Left lung (tissue), 10 donors: ENCODE results near the gene NANOGP8. TPM values are rescaled to one million over a fixed set of nuclear protein-coding genes. Genes with fewer than 3 reads are reported as not detected.

Experiments
- ATAC-seq: fragments of 200-7000 bp; cut with Tn5 transposase; one replicate; pipeline ENCODE4 v1.9.1; 2020; ENCODE audit warnings: moderate library complexity
- DNase-seq, 4 donors: peaks; one replicate each; pipeline ENCODE4 v3.0.0-alpha.2; 2013 to 2020
- H3K27ac ChIP-seq, 2 donors: fragments of 200-600 bp; sonication (generic) in 1 of 2; one replicate each; pipeline versions ENCODE4 v1.5.0 to v1.8.0; 2020 to 2021
- H3K27me3 ChIP-seq, 2 donors: fragments of 200-600 bp; sonication (generic) in 1 of 2; one replicate each; pipeline versions ENCODE4 v1.5.0 to v1.8.0; 2020 to 2021
- H3K36me3 ChIP-seq, 2 donors: fragments of 200-600 bp; sonication (generic) in 1 of 2; one replicate each; pipeline versions ENCODE4 v1.5.0 to v1.8.0; 2020 to 2021
- H3K4me1 ChIP-seq, 2 donors: fragments of 200-600 bp; one replicate each; pipeline ENCODE4 v1.8.0; 2021
- H3K4me3 ChIP-seq, 2 donors: fragments of 200-600 bp; sonication (generic) in 1 of 2; one replicate each; pipeline versions ENCODE4 v1.5.0 to v1.8.0; 2020 to 2021; ENCODE audit warnings: mild to moderate bottlenecking in 1 of 2
- H3K9me3 ChIP-seq, 2 donors: fragments of 200-600 bp; sonication (generic) in 1 of 2; one replicate each; pipeline versions ENCODE4 v1.5.0 to v1.8.0; 2020 to 2021
- intact Hi-C, 2 donors: fragments of 100-400 bp; cut with DNase I; formaldehyde crosslinking; loops; one replicate each; pipeline versions ENCODE4 v1.11.2 to v1.14.2; 2022
- polyA plus RNA-seq, 6 donors: library from polyadenylated mRNA; unstranded; fragments of 120-200 nt; gene quantifications; one replicate each; pipeline ENCODE4 v1.2.1, GENCODE V29; 2013; ENCODE audit not compliant: insufficient read length in 6 of 6
- total RNA-seq, 2 donors: library from RNA; stranded (reverse); fragmentation: NEBNext Ultra II Directional; extraction: Animal tissue kit (Norgen Biotek cat#: 25700); gene quantifications; one replicate each; pipeline ENCODE4 v1.2.1, GENCODE V29; 2021
- TF ChIP-seq, protein P1 (sequence below), 2 donors: fragments of 200-600 bp; sonication (generic) in 1 of 2; IDR thresholded peaks; one replicate each; pipeline versions ENCODE4 v1.5.0 to v1.8.0; 2021; ENCODE audit warnings: antibody characterized with exemption in 2 of 2
- donor health status: DM: no; HTN: yes; CAD: no.
- donor health status: DM: no; HTN: no; CAD: no.

Gene NANOGP8
- total and polyA plus RNA-seq, 8 donors = 0.24 to 0.82 (median 0.47) TPM; not detected in 4

DNA sequence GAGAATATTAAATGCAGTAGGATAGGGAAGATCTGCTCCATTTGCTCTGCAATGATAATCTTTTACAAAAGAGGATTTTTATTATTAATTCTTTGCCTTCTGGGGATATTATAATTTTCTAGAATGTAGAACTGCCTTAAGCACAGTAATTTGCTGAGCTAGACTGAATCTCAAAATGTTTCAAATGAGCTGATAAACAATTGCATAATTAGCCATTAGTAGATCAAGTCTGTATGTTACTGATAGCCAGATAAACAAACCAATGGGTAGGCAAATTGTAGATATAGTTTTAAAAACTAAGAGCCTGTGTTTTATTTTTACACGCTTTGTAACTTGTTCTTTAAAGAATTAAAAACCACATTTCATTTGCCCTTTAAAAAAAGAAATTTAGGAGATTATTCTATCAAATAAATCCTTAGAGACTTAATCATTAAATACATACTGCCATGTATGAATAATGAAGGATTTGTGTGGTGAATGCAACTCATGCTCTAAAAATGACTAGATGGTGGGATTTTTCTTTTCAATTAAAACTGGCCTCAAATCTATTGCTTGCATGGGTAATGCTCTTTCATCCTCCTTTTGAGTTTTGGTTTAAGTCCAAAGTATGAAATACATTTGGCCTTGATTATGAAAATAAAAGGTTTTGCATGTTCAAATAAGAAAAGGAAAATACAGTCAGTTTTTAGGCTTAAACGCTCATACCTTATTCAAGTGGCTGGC is 32.6 kb upstream of the NANOGP8 start:
- Histone ChIP-seq H3K4me3 (no peak overlapping the region), H3K27ac (no peak overlapping the region), H3K9me3 (no peaks in the 10 kb centered on the region), H3K4me1 (no peaks in the 10 kb centered on the region), H3K36me3 (no peaks in the 10 kb centered on the region), H3K27me3 (no peaks in the 10 kb centered on the region)
- TF ChIP-seq, protein P1, sequence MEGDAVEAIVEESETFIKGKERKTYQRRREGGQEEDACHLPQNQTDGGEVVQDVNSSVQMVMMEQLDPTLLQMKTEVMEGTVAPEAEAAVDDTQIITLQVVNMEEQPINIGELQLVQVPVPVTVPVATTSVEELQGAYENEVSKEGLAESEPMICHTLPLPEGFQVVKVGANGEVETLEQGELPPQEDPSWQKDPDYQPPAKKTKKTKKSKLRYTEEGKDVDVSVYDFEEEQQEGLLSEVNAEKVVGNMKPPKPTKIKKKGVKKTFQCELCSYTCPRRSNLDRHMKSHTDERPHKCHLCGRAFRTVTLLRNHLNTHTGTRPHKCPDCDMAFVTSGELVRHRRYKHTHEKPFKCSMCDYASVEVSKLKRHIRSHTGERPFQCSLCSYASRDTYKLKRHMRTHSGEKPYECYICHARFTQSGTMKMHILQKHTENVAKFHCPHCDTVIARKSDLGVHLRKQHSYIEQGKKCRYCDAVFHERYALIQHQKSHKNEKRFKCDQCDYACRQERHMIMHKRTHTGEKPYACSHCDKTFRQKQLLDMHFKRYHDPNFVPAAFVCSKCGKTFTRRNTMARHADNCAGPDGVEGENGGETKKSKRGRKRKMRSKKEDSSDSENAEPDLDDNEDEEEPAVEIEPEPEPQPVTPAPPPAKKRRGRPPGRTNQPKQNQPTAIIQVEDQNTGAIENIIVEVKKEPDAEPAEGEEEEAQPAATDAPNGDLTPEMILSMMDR (IDR thresholded peaks at IDR 0.05) = no peak
- DNase-seq (peak in 1 of 4 donors; percentile 44), ATAC-seq (no peak)
- intact Hi-C loops = no loop called here

DNA sequence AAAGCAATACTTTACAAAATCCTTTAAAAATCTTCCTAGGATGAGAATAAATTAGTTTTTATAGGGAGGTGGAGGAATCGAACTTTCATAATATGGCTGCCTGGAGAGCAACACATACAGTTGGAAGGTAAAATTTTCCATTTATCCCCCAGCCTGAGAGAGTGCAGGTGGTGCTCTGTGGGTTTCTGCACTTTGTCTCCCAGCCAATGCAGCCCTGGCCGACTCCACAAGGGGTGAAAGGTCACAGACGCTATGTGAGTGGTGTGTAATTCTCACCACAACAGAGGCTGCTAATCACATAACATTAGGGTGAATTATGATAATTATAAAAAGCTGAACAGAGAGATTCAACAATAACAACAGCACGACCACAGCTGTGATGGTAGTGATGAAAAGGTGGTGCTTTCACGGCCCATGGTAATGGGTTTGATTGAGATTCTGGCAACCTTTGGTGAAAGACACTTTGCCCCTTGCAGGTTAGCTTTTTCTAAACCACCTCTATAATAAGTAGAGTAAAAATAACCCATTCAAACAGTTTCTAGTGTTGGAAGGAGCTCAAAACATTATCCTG is 30.1 kb upstream of the NANOGP8 start:
- no peak overlapping the region for H3K4me3 ChIP-seq
- intact Hi-C loops = no loop called here
- no peaks in the 10 kb centered on the region for H3K4me1 ChIP-seq
- TF ChIP-seq, protein P1 (IDR thresholded peaks at IDR 0.05) = no peak
- DNase-seq = no peak
- no peaks in the 10 kb centered on the region for H3K36me3 ChIP-seq
- ATAC-seq = no peak
- no peak overlapping the region for H3K27ac ChIP-seq
- no peaks in the 10 kb centered on the region for H3K9me3 ChIP-seq
- H3K27me3 ChIP-seq = no peaks in the 10 kb centered on the region

DNA sequence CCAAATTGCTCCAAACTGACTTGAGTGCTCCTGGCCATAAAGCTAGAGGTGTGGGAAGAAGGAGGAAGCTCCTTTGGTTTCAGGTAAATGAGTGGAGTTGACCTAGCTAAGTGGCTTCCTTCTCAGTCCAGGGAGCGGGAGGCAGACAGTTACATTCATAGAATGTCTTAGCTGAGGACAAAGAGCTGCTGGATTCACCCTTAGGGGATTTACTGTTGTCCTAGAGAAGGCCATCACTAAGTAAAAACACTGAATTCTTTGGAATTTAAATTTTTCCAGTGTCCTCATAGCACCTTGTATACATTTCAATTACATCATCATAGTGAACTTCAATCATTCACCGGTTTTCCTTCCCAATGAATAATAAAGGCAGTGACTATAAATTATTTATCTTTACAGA is 27.3 kb upstream of the NANOGP8 start:
- Histone ChIP-seq H3K27me3 (no peaks in the 10 kb centered on the region), H3K9me3 (no peaks in the 10 kb centered on the region), H3K4me3 (no peak overlapping the region), H3K4me1 (no peaks in the 10 kb centered on the region), H3K36me3 (no peaks in the 10 kb centered on the region), H3K27ac (no peak overlapping the region)
- TF ChIP-seq, protein P1 (IDR thresholded peaks at IDR 0.05) = no peak
- no peak for ATAC-seq
- intact Hi-C loops = no loop called here
- no peak for DNase-seq

DNA sequence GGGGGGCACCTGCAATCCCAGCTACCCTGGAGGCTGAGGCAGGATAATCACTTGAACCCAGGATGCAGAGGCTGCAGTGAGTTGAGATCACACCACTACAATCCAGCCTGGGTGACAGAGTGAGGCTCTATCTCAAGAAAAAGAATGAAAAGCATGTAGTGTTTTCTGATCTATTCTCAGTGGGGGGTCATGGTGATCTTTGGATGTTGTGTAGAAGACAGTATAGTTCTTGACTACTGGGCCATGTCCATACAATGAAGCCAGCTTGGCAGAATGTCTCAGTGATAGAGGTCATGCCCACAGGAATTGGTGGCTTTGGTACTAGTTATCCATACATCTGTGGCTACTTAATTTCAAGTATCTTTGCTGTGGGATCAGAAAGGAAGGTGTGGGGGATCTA is 26.8 kb upstream of the NANOGP8 start:
- intact Hi-C loops = no loop called here
- DNase-seq (no peak), ATAC-seq (no peak)
- TF ChIP-seq, protein P1 (IDR thresholded peaks at IDR 0.05) = no peak
- Histone ChIP-seq H3K9me3 (no peaks in the 10 kb centered on the region), H3K4me3 (no peak overlapping the region), H3K4me1 (no peaks in the 10 kb centered on the region), H3K36me3 (no peaks in the 10 kb centered on the region), H3K27me3 (no peaks in the 10 kb centered on the region), H3K27ac (no peak overlapping the region)

DNA sequence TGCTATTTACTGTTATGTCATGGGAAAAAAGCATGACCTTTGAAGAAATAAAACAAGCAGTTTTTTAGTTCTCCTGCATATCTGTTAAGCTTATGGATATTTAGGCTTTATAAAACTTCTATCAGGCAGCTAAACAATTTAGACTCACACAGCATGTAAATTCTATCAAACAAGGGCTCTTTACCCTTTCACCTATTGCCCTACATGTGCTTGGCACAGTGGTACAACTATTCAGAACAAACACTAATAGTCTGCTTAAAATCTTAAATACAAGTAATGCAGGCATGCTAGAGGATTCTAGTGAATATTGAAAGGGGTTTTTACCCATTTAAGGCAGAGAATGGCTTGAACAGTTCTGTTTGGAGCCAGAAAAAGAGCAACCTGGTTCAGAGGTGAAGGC is 23.4 kb upstream of the NANOGP8 start:
- TF ChIP-seq, protein P1 (IDR thresholded peaks at IDR 0.05) = no peak
- intact Hi-C loops = no loop called here
- no peak overlapping the region for H3K4me3 ChIP-seq

More for the DNA sequence above, 23.4 kb upstream of the NANOGP8 start:
- no peaks in the 10 kb centered on the region for H3K36me3 ChIP-seq
- H3K9me3 ChIP-seq = no peaks in the 10 kb centered on the region
- DNase-seq (no peak), ATAC-seq (no peak)
- H3K27ac ChIP-seq = no peak overlapping the region
- no peaks in the 10 kb centered on the region for H3K27me3 ChIP-seq
- H3K4me1 ChIP-seq = no peaks in the 10 kb centered on the region
